Measurements from ENCODE around the gene NOL11.

DNA sequence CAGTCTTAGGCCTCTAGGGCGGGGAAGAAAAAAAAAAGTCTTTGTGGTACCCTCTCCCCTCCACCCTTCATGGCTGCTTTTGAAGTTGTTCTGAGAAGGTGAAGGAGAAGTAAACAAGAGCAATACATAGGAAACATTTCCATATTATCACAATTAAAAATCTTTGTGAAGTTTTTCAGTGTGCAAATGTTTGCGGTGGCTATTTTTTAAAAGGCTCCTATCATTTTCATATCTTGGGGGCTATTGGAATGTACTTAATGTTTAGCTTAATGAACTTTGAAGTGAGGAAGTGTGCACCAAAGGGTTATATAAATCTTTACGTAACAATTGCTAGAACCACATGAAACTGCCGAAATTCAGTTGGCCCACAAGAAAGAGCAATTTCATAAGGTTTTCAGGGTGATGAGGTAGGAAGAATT lies 7.6 kb downstream of the NOL11 start:
- TF ChIP-seq, protein P1, sequence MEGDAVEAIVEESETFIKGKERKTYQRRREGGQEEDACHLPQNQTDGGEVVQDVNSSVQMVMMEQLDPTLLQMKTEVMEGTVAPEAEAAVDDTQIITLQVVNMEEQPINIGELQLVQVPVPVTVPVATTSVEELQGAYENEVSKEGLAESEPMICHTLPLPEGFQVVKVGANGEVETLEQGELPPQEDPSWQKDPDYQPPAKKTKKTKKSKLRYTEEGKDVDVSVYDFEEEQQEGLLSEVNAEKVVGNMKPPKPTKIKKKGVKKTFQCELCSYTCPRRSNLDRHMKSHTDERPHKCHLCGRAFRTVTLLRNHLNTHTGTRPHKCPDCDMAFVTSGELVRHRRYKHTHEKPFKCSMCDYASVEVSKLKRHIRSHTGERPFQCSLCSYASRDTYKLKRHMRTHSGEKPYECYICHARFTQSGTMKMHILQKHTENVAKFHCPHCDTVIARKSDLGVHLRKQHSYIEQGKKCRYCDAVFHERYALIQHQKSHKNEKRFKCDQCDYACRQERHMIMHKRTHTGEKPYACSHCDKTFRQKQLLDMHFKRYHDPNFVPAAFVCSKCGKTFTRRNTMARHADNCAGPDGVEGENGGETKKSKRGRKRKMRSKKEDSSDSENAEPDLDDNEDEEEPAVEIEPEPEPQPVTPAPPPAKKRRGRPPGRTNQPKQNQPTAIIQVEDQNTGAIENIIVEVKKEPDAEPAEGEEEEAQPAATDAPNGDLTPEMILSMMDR (conservative IDR thresholded peaks at IDR 0.05; ENCODE audit: low read length) = no peak
- no peak for TF ChIP-seq EZH2phosphoT487 (IDR thresholded peaks at IDR 0.05; ENCODE audit: borderline replicate concordance, low read depth, low read length)
